ENCODE measurements around the gene VWDE. TPM values are rescaled to one million over a fixed set of nuclear protein-coding genes. Genes with fewer than 3 reads are reported as not detected.

VWDE gene
- polyA plus RNA-seq, 3 donors: not detected

DNA sequence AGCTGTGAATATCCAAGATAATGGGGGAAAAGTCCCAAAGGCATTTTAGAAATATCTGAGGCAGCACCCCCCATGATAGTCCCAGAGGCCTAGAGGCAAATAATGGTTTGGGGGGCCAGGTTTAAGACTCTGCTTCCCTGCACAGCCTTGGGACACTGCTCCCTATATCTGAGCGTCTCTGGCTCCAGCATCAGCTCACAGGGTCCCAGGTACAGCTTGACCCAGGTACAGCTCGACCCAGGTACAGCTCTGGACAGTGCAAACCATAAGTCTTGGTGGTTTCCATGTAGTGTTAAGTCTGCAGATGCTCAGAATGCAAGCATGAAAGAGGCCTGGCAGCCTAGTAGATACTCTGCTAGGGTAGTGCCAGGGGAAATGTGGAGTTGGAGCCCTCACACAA is 47.0 kb upstream of the VWDE start:
- no peak overlapping the region for H2AFZ ChIP-seq (ENCODE audit: insufficient read depth, low read depth, low read length, poor library complexity, severe bottlenecking)
- Mint-ChIP-seq H3K4me3 (no peak overlapping the region), H3K4me1 (no peaks in the 10 kb centered on the region), H3K27ac (no peak overlapping the region), H3K36me3 (no peaks in the 10 kb centered on the region), H3K9me3 (peaks cover 0 to 2% (median 0%) of the 10 kb centered on the region in 7 donors), H3K27me3 (ENCODE audit: low read depth in 3 of 3) (peaks cover 0 to 1% (median 0%) of the 10 kb centered on the region in 3 donors)
- H3K4me2 ChIP-seq (replicated peaks; ENCODE audit: extremely low read depth, low read length, poor library complexity, severe bottlenecking): no peak overlapping the region
- H3K79me2 ChIP-seq (ENCODE audit: insufficient read depth, low read length): no peaks in the 10 kb centered on the region
- no peaks in the 10 kb centered on the region for H3K27me3 ChIP-seq (ENCODE audit: control insufficient read depth in 2 of 2, insufficient read depth in 2 of 2, low read length in 2 of 2)
- no peaks in the 10 kb centered on the region for H3K4me1 ChIP-seq (ENCODE audit: control insufficient read depth in 1 of 2, insufficient read depth in 2 of 2, low read length in 2 of 2)
- WGBS (ENCODE audit: insufficient coverage): 83% methylated on average over 2 of the region's 2 CpGs
- intact Hi-C loops (cut with micrococcal nuclease): no loop called here
- H3K36me3 ChIP-seq (replicated peaks in 1 of 2; ENCODE audit: control insufficient read depth in 1 of 2, insufficient read depth in 2 of 2, low read length in 2 of 2): no peaks in the 10 kb centered on the region
- DNase-seq: no peak
- no peak overlapping the region for H3K9ac ChIP-seq (ENCODE audit: insufficient read depth, low read length, poor library complexity, severe bottlenecking)
- H3K9me3 ChIP-seq (replicated peaks in 1 of 2; ENCODE audit: control insufficient read depth in 1 of 2, insufficient read depth in 1 of 2, low read length in 2 of 2): no peaks in the 10 kb centered on the region
- H3K4me3 ChIP-seq (replicated peaks in 1 of 3; ENCODE audit: low read depth in 2 of 3, low read length in 3 of 3): no peak overlapping the region
- no peaks in the 10 kb centered on the region for H4K20me1 ChIP-seq (ENCODE audit: insufficient read depth, low read length)
- TF ChIP-seq, protein P1, sequence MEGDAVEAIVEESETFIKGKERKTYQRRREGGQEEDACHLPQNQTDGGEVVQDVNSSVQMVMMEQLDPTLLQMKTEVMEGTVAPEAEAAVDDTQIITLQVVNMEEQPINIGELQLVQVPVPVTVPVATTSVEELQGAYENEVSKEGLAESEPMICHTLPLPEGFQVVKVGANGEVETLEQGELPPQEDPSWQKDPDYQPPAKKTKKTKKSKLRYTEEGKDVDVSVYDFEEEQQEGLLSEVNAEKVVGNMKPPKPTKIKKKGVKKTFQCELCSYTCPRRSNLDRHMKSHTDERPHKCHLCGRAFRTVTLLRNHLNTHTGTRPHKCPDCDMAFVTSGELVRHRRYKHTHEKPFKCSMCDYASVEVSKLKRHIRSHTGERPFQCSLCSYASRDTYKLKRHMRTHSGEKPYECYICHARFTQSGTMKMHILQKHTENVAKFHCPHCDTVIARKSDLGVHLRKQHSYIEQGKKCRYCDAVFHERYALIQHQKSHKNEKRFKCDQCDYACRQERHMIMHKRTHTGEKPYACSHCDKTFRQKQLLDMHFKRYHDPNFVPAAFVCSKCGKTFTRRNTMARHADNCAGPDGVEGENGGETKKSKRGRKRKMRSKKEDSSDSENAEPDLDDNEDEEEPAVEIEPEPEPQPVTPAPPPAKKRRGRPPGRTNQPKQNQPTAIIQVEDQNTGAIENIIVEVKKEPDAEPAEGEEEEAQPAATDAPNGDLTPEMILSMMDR (IDR thresholded peaks at IDR 0.05): no peak
- no peak overlapping the region for H3K27ac ChIP-seq (ENCODE audit: low read depth in 1 of 2, low read length in 2 of 2)

DNA sequence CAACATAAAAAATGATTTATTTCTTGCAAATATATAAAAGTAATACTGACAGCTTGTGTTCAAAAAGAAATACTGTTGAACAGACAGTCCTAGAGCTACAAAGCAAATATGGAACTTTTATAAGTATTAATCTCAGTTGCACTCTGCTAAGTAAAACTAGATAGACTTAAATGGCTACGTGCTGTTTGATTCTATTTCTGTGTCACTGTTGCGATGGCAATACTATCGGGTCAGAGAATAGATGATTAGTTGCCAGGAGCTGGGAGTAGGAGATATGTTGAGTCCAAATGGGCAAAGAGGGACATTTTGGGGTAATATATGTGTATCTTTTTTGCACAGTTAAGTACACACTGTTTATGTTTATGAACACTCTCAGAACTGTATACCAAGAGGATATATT is 41.1 kb upstream of the VWDE start:
- no peaks in the 10 kb centered on the region for H3K27me3 ChIP-seq (ENCODE audit: control insufficient read depth in 2 of 2, insufficient read depth in 2 of 2, low read length in 2 of 2)
- no peak overlapping the region for H3K4me3 Mint-ChIP-seq
- H3K27me3 Mint-ChIP-seq (ENCODE audit: low read depth in 3 of 3): no peaks in the 10 kb centered on the region

More for the DNA sequence above, 41.1 kb upstream of the VWDE start:
- Histone ChIP-seq H3K9ac (ENCODE audit: insufficient read depth, low read length, poor library complexity, severe bottlenecking) (no peak overlapping the region), H3K4me3 (replicated peaks in 1 of 3; ENCODE audit: low read depth in 2 of 3, low read length in 3 of 3) (no peak overlapping the region), H2AFZ (ENCODE audit: insufficient read depth, low read depth, low read length, poor library complexity, severe bottlenecking) (no peak overlapping the region), H3K4me2 (replicated peaks; ENCODE audit: extremely low read depth, low read length, poor library complexity, severe bottlenecking) (no peak overlapping the region), H4K20me1 (ENCODE audit: insufficient read depth, low read length) (no peaks in the 10 kb centered on the region), H3K4me1 (ENCODE audit: control insufficient read depth in 1 of 2, insufficient read depth in 2 of 2, low read length in 2 of 2) (no peaks in the 10 kb centered on the region), H3K36me3 (replicated peaks in 1 of 2; ENCODE audit: control insufficient read depth in 1 of 2, insufficient read depth in 2 of 2, low read length in 2 of 2) (no peaks in the 10 kb centered on the region), H3K27ac (ENCODE audit: low read depth in 1 of 2, low read length in 2 of 2) (no peak overlapping the region), H3K9me3 (replicated peaks in 1 of 2; ENCODE audit: control insufficient read depth in 1 of 2, insufficient read depth in 1 of 2, low read length in 2 of 2) (no peaks in the 10 kb centered on the region), H3K79me2 (ENCODE audit: insufficient read depth, low read length) (no peaks in the 10 kb centered on the region)
- Mint-ChIP-seq H3K36me3 (no peaks in the 10 kb centered on the region), H3K4me1 (no peaks in the 10 kb centered on the region), H3K9me3 (no peaks in the 10 kb centered on the region), H3K27ac (no peak overlapping the region)
- TF ChIP-seq, protein P1 (IDR thresholded peaks at IDR 0.05): no peak
- no peak for DNase-seq
- intact Hi-C loops (cut with micrococcal nuclease): no loop called here
- 93% methylated on average over 3 of the region's 3 CpGs for WGBS (ENCODE audit: insufficient coverage)
